ENCODE results near the gene UTP18.

- TF ChIP-seq CTCF (IDR thresholded peaks at IDR 0.05; ENCODE audit: insufficient read depth, low read length) (no peak), SPI1 (IDR thresholded peaks at IDR 0.05; ENCODE audit: borderline replicate concordance, low read depth) (no peak)
Measured at GRCh38 chr17:51217946-51218345, 42.4 kb upstream of the UTP18 start.

Measured in HL-60 (cell line).